Ecto neural progenitor cell (in vitro differentiated cells): Measurements from ENCODE around the gene INTS1.
A peak's percentile ranks its signal among the peaks of the same experiment; 100 is the strongest.

Experiments used
- DNase-seq: peaks from one replicate; pipeline ENCODE4 v3.0.0-alpha.2; 2018; ENCODE audit warnings: low spot score

Gene INTS1

GRCh38 chr7:1503816-1504775 lies at the start of gene INTS1:
Gene INTS1, minus strand, starts transcription at chr7:1504389. Its CDS starts 429 bp downstream, at chr7:1503960.
- peak; percentile 91 for DNase-seq

DNA sequence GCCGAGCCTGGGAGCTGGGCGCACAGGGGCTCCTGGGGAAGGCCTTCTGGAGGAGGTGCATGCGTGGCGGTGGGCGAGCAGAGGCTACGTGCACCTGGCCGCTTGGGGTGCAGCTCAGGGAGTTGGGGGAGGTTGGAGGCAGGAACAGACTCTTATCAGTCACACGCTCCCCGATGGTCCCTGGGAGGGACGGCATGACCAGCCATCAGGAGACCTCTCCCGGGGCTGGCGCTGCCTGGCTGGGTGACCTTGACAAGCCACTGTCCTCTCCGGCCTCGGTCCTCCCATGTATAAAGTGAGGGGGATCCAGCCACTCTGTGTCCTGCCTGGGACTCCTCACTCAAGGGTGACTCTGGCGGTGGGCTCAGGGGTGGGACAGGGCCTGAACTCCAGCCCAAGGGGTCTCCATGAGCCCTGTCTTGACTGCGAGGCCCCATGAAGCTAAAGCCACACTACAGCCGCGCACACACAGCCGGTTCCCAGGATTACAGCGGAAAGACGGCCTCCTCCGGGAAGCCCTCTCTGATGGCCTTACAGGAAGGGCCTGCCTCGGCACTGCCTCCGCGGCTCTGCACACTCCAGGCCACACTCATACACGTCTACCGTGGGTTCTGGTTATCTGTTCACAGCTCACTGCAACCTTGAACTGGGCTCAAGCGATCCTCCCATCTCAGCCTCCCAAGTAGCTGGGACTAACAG lies 49.5 kb upstream of the INTS1 start:
- DNase-seq, result no peak

DNA sequence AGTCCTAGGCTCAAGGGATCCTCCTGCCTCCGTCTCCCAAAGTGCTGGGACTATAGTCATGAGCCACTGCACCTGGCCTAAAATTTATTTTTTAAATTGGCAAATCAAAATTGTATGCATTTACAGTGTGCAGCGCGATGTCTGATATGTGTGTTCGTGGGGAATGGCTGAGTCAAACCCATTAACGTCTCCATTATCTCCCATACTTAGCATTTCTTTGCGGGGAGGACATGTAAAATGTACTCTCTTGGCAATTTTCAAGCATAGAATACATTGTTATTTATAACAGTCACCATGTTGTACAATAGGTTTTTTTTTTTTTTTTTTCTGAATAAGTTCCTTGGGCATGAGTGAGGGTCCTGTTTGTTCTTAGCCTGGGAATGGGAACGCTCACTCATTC lies 48.0 kb upstream of the INTS1 start:
- no peak for DNase-seq

- no peak for DNase-seq
These were observed 46.6 kb upstream of the INTS1 start for GRCh38 chr7:1550846-1551155.

DNA sequence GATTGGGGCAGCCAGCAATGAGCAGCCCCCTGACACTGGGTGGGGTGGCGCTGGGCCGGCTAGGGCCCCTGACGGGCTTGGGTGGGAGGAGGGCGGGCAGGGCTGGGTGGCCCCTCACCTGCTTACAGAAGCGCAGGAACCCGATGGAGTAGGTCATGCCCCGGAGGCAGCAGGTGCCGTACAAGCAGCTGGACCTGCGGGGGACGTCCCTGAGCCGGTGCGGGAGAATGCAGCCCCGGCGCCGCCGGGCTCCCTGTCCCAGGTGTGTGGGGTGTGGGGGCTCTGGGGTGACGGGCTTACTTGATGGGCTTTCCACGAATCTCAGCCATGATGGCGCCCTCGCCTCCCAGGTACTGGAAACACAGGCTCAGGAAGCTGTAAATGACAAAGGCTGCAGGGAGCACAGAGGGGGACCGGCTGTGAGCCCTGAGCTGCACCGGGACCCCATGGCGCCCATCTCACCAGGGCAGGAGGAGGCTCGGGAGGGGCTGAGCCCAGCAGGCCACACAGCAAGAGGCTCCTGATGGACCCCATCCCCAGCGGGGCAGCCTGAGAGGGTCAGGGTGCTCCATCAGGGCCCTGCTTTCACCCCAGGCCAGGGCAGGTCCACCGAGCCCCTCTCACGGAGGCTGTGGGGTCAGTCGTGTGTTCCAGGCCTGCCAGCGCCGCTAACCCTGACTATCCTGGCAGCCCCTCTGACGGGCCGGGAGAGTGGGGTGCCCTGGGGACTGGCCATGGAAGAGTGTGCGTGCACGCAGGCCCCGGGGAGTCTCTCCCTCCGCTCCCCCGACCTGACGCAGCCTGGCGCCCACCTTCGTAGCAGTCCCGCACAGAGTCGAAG lies 46.0 kb upstream of the INTS1 start:
- DNase-seq, result no peak

GRCh38 chr7:1549357-1550004 lies 45.3 kb upstream of the INTS1 start:
- no peak for DNase-seq

GRCh38 chr7:1548944-1549343 lies 44.8 kb upstream of the INTS1 start:
- no peak for DNase-seq

DNA sequence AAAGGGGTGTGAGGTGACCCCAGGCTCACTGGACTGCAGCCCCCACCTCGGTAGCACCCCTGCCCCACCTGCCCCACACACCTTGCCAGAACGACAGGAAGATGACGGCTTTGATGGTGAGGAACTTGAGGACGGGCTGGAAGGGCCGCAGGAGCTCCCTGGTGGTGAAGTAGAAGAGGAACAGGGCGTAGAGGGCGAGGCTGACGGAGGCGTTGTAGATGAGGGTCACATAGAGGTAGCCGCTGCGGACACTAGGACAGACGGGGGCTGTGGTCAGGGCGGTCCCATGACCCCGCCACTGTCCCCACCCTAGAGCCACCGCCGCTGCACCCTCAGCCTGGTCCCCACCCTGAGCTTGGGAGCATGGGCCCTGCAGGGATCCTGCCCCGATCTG lies 44.2 kb upstream of the INTS1 start:
- no peak for DNase-seq

DNA sequence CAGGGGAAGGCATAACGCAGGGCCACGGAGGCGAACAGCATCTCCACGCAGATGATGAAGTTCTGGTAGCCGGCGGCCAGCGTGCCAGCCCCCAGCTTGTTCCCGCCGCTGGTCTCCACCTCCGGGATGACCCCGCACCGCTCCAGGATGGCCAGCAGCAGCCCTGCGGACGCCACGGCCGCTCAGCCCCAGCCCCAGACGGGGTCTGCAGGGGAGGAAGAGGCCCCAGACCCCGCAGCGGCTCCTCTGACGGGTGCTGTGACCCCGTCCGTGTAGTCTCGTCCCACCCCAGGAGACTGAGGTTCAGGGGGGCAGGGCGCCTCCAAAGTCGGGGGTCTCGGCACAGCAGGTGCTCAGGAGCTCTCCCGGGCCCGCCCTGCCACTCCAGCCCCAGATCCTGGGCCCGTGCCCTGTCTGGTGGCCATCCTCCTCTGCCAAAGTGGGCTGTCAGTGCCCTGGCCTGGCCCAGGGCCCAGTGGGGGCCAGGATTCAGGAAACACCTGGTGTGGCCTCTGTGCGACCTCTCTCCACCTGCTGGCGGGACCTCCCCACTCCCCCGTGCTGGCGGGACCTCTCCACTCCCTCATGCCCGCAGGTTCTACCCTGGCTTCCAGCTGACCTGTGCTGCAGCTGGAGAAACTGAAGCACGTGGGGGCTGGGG lies 43.7 kb upstream of the INTS1 start:
- DNase-seq, result no peak

DNA sequence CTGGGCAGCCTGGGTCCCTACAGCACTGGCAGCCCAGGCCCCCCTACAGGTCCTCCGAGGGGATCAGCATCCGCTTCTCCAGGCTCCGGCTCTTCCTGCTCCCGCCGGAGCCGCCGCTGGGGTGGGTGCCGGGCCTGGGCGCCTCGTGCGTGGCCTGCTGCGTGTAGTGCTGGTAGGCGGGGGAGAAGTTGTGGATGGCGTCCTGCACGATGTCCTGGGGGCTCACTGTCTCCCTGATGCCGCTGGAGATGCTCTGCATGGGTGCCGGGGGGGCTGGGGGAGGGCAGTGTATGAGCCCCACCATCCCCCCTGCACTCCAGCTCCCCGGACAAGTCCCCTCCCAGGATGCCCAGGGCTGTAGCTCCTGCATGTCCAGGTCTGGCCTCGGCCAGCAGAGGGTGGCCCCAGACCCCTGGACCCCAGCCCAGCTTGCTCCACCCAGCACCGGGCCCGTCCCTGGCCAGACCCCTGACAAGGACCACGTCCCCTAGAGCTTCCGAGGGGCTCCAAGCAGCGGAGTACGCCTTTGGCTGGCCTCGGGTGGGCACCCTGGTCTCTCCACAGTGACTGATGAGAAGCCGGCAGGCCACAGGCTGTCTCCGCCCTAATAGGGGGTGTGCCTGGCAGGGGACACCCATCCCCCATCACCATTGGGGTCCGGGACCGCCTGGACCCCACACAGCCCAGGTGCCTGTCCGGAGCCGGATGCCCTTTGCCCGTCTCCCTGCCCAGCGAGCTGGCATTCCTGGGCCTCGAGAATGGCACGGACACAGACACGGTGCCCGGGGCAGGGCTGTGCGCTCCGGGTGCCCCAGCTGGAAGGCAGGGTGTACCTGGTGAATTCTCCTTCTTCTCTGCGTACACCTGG lies 43.0 kb upstream of the INTS1 start:
- DNase-seq, result no peak

- no peak for DNase-seq
These were observed 42.2 kb upstream of the INTS1 start for GRCh38 chr7:1546274-1546908.

GRCh38 chr7:1545417-1546246 lies 41.4 kb upstream of the INTS1 start:
- DNase-seq, result no peak

- DNase-seq, result no peak
These were observed 40.8 kb upstream of the INTS1 start for GRCh38 chr7:1544896-1545416.

- DNase-seq, result no peak
These were observed 40.1 kb upstream of the INTS1 start for GRCh38 chr7:1544178-1544895.

GRCh38 chr7:1543826-1544177 lies 39.6 kb upstream of the INTS1 start:
- DNase-seq, result no peak

DNA sequence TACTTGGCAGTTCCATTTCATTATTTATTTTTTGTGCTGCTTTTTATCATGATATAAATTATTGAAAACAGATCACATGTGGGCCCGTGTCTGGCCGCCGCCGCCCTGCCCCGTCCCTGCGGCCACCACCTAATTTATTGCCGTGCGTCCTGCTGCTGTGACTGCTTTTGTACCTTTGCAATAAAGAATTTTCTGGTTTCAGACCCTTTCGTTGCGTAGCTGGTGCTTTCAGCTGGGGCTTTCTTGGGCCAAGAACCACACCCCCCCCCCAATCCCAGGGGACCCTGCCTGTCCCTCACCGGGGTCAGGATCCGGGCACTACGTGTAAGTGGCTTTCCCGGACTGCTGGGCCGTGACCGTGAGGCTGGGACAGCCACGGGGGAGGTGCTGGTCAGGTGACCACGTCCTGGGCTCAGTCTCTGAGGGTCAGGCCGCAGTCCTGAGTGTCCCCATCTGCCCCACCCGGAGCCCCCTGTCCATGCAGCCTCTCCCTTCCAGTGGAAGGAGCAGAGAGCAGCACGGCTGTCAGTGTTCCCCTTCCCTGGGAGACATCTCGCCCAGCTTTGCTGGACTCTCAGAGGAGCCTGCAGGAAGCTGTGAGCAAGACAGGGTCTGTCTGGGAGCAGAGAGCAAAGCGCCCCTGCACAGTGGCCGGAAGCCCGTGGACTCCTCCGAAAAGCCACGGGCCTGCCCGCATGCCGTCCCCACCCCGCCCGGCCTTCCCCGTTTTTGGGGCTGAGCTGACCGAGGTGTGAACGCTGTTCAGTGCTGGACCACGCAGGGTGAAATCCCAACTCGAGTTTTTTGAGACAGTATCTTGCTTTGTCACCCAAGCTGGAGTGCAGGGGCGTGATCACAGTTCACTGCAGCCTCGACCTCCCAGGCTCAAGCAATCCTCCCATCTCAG lies 38.9 kb upstream of the INTS1 start:
- no peak for DNase-seq

- DNase-seq, result no peak
These were observed 38.1 kb upstream of the INTS1 start for GRCh38 chr7:1542329-1542728.
